HL-60 (cell line): ENCODE results near the gene MAPRE2.

Experiments used
- DNase-seq, 2 experiments: peaks; one replicate each; pipeline ENCODE4 v3.0.0-alpha.2; 2010 to 2020; ENCODE audit warnings: low read depth in 1 of 2, low spot score in 1 of 2
- H3K27ac ChIP-seq: fragments of 250-450 bp; sonication (Bioruptor Pico); replicated peaks from 2 replicates; pipeline ENCODE4 v1.5.1; 2020; ENCODE audit warnings: mild to moderate bottlenecking, moderate library complexity
- H3K27me3 ChIP-seq: fragments of 250-450 bp; sonication (Bioruptor Pico); 2 replicates; pipeline ENCODE4 v1.5.1; 2021; ENCODE audit warnings: mild to moderate bottlenecking, moderate library complexity; ENCODE audit not compliant: insufficient read depth, poor library complexity, severe bottlenecking
- H3K4me3 ChIP-seq: replicated peaks from 2 replicates; pipeline ENCODE4 v1.5.1; 2011; ENCODE audit warnings: mild to moderate bottlenecking, control low read depth, low read length; ENCODE audit not compliant: insufficient read depth
- CTCF ChIP-seq: IDR thresholded peaks from one replicate; pipeline ENCODE4 v1.5.1; 2011; ENCODE audit warnings: low read length, control low read depth, inconsistent platforms; ENCODE audit not compliant: insufficient read depth
- GABPA ChIP-seq: IDR thresholded peaks from 2 replicates; pipeline ENCODE4 v1.6.1; 2012; ENCODE audit warnings: low read depth
- POLR2AphosphoS5 ChIP-seq: IDR thresholded peaks from 2 replicates; pipeline ENCODE4 v1.6.1; 2012; ENCODE audit warnings: low read depth
- REST ChIP-seq: IDR thresholded peaks from 2 replicates; pipeline ENCODE4 v1.6.1; 2012; ENCODE audit warnings: low read depth; ENCODE audit not compliant: insufficient replicate concordance
- SPI1 ChIP-seq: IDR thresholded peaks from 2 replicates; pipeline ENCODE4 v1.6.1; 2012; ENCODE audit warnings: low read depth, mild to moderate bottlenecking, borderline replicate concordance

MAPRE2 gene

GRCh38 chr18:35043207-35043606, 2.0 kb downstream of the MAPRE2 start:
- TF ChIP-seq GABPA (no peak), SPI1 (no peak), REST (no peak), POLR2AphosphoS5 (no peak), CTCF (no peak)
- H3K27me3 ChIP-seq: no peaks in the 10 kb centered on the region
- H3K27ac ChIP-seq: peak overlapping the region; percentile 90
- H3K4me3 ChIP-seq: no peak overlapping the region
- no peak for DNase-seq

- peak overlapping the region; percentile 65 for H3K27ac ChIP-seq
- DNase-seq: no peak
- no peak overlapping the region for H3K4me3 ChIP-seq
Observed at GRCh38 chr18:35045121-35045520, 3.9 kb downstream of the MAPRE2 start.

GRCh38 chr18:35045806-35046205, 4.6 kb downstream of the MAPRE2 start:
- H3K4me3 ChIP-seq: no peak overlapping the region

More at GRCh38 chr18:35045121-35045520, 3.9 kb downstream of the MAPRE2 start:
- TF ChIP-seq SPI1: no peak
- no peak for TF ChIP-seq GABPA
- no peak for TF ChIP-seq POLR2AphosphoS5
- TF ChIP-seq CTCF: no peak
- no peak for TF ChIP-seq REST
- no peaks in the 10 kb centered on the region for H3K27me3 ChIP-seq

More at GRCh38 chr18:35045806-35046205, 4.6 kb downstream of the MAPRE2 start:
- H3K27ac ChIP-seq: peak overlapping the region; percentile 65
- H3K27me3 ChIP-seq: no peaks in the 10 kb centered on the region
- no peak for DNase-seq
- TF ChIP-seq REST (no peak), CTCF (no peak), GABPA (no peak)
